ENCODE measurements around the gene ITGA3.

ITGA3 gene

DNA sequence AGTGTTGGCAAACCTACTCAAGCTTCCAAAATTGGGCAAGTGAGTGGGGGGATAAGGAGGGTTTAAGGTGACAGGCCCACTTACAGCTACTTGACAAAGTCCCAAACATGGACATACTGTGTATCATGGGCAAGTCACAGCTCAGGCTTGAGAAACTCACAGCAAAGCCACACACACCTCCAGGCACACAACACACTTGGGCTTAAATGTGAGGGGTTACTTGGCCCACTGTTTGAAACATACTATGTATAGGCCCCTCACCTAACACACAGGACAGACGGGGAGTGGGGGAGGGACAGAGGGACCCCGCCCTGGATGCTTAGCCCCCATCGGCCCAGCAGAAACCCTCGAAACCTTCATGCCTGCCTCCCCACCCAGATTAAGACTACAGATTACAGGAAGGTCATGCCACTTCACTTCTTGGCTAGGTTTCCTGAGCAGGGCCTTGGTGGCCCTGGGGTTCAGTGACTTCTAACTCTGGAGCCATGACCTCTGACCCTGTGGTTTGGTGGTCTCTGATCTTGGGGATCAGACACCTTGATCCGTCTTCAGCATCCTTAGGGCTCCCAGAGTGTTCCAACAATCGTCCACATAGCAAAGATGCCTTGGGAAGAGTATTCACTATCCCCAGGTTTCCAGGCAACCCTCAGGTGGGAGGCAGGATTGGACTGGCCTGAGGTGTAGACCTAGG, 76.3 kb downstream of the ITGA3 start:
- no peak for DNase-seq

DNA sequence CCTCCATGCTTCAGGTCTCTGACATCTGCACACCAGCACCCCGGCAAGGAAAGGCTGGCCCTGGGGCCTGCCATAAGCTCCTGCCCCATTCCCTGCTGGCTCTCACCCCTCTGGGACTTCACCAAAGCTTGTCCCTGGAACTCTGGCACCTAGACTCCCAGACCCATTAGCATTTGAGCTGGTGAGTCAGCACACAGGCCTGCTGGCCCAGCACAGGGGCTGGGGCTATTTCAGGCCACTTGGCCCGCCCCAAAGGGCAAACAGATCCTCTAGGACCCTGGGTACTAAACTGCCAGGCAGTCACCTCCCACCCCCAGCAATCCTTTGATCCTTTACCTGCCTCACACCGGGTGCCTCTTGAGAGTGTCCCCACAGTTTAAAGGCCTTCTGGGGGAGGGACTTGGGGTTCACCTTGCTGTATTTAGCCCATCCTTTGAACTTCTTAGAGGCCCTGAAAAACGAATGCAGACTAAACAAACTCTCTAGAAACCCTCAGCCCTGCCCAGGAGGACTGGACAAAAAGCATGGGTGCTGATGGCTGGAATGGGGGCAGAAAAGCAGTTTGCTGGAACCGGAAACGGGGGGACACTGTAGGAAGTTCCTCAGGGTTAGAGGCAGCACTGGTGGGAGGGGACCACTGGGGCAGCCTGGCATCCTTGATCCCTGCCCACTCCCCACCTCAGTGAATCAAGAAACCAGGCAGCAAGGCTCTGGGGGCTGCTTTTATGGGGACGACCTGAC, 77.3 kb downstream of the ITGA3 start:
- DNase-seq = no peak

DNA sequence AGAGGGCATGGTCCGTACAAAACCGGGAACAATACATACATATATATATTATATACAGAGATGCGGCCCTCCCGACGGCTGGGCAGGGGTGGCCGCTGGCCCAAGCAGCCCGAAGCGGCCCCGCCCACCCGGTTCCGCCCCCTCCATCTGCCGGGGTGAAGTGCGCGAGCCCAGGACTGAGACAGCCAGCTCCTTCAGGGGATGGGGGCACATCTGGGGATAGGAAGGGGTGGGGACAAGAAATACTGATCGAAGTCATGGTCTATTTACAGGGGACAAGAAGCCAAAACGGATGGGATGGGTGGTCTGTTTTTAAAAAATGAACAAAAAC, 77.8 kb downstream of the ITGA3 start:
- no peak for DNase-seq

DNA sequence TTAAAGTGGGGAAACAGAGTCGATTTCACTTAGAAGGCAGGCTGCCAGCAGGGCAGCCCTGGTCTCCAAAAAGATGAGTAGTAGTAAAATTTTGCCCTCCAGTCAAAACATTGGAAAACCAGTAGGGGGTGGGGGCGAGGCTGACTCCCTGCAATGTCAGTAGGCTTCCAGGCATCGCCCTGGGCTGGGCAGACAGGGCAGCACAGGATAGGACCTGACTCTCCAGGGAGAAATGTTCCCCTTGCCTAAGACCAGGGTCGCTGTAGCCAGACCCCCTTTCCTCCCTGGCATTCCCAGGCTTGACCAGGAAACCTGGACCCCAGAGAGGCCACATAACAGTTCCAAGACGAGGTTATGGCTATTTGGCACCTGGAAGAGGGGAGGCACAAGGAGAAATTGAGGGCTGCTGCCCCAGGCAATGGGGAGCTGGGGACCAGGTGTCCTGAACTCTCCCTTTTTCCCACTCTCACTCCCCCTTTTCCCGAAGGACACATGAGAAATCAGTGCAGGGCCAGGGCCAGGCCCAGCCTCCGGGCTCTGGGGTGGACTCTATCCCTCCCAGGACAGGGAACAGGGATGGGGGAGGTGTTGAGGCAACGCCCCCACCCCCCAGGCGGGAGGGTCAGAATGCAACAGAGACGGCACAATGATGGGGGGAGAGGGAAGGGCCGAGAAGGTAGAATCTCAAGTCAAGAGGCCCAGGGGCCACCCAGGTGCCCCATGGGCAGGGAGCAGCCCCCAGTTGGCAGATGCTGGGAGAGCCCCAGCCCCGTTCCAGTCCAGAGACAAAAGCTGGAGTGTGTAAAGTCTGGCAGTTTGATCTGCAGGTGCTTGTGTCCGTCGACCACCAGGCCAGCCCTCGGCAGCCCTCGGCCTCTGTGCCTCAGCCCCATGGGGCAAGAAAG, 78.5 kb downstream of the ITGA3 start:
- DNase-seq = no peak

DNA sequence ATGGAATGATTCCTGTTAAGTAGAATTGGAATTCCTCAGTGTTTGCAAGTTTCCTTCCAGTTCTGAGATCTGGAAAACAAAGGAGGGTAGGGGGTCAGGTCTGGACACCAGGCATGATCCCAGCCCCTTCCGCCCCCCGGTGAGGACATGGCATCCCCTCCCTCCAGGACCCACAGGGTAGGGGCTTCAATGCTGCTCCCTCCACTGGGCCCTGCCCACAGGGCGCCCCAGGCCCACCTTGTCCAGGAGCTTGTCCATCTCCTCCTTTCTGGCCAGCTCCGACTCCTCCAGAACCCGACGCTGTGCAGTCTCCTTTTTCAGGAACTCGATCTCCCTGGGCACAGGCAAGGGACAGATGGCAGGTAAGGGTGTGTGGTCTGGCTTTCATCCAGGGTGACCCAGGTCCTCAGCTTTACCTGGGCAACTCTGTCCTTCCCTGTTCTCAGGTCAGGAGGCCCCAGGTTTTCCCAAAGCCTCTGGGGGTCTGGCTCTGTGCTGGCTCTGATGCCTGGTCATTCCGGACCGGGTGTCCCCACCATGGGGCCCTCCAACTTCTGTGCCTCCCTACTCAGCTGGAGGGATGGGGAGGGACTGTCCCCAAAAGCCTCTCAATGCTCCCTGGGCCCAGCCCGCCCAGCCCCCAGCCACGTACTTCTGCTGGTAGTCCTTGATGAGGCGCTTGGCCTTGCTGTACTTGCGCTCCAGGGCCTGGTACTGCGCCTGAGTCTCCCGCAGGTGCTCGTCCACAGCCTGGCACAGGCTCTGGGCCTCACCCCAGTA, 79.6 kb downstream of the ITGA3 start:
- DNase-seq = no peak

DNA sequence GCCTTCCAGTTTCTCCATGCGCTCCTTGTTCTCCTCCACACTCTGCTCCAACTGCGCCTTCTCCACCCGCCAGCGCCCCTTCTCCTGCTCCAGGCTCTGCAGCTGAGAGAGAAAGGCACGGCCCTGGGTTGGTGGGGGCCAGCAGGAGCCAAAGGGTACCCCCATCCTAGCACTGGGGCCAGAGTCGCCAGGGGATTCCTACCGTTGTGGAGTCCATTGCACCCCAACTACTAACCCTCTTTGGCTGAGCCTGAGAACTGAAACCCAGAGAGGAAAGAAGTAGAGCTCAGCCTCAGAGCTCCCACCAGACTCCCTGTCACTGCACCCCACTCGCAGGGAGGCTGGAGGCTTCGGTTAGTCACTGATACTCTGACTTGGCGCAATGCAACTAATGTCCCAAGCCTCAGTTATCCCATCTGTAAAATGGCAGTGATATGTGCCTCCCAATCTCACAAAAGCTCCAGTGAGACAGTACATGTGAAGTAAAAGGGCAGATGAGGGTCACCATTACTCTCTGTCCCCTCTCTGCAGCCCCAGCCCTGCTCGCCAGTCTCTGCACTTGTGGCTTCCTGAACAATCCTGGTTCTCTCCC, 80.3 kb downstream of the ITGA3 start:
- DNase-seq = no peak

DNA sequence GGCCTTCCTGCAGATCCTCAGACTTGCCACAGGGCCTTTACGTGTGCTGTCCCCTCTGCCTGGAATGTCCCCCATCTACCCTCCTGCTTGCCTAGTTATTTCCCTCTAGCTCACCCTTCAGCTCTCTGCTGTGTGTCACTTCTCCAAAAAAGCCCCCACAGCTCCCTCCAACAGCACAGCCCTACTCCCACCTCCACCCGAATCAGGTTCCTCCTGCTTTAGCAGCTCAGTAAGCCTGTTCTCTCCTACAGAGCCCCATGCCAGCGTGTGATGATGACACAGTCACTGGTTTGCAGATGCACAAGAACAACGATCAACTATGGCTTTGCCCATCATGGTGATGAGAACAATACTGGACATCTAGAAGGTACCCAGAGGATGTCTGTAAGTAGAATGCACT, 81.1 kb downstream of the ITGA3 start:
- DNase-seq = no peak

DNA sequence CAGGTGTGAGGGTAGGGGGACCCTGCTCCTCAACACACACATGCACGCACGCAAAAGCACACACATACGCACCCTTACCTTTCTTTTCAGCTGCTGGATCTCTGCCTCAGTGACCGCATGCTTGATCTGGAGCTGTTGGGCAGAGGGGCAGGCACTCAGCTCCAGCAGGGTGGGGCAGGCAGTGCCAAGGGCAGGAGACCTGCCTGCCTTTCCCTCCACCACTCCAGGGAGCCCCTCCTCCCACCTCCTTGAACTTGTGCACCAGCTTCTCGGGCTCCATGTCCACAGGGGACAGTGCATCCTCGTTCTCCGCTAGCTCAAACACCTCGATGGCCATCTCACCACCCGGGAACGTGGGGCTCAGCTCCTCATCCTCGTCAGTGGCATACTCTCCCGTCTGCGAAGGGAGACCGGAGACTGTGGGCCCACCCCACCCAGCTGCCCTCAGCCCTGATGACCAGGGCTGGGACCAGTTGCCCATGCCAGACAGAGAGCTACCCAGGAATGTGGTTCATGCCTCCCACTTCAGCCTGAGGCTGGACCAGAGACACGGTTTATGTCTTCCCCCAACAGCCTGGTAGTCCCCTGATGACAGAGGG, 83.4 kb downstream of the ITGA3 start:
- DNase-seq = no peak
